Tibial nerve (tissue), 3 donors: ENCODE results near the gene KRTAP4-6.
"Not testable (repeated sequence)": the region's sequence is repeated elsewhere in the genome, so short reads cannot be mapped to it uniquely, and the experiment has no call there.

Source experiments
- CTCF ChIP-seq, 5 experiments: fragments of 200-600 bp in 3 of 5; fragments of 450-650 bp in 2 of 5; sonication (generic) in 3 of 5; IDR thresholded peaks; one replicate each; pipeline ENCODE4 v1.5.1; 2016 to 2019; ENCODE audit warnings: antibody characterized with exemption in 5 of 5, mild to moderate bottlenecking in 3 of 5, moderate library complexity in 2 of 5
- POLR2A ChIP-seq, 2 donors: fragments of 450-650 bp; IDR thresholded peaks; one replicate each; pipeline ENCODE4 v1.6.1; 2017; ENCODE audit warnings: antibody characterized with exemption in 2 of 2, mild to moderate bottlenecking in 2 of 2, moderate library complexity in 2 of 2

GRCh38 chr17:41105347-41105746 lies 35.0 kb downstream of the KRTAP4-6 start, which contains the start of gene KRTAP4-9:
- TF ChIP-seq CTCF, POLR2A (IDR thresholded peaks at IDR 0.05): not testable (repeated sequence)
